Omental fat pad (tissue), 4 donors: ENCODE measurements around the gene TNFRSF12A. TPM values are rescaled to one million over a fixed set of nuclear protein-coding genes. Genes with fewer than 3 reads are reported as not detected.

ENCODE experiments used
- ATAC-seq: fragments of 150-250 bp; one replicate; pipeline ENCODE4 v1.9.1; 2016; ENCODE audit warnings: mild to moderate bottlenecking, moderate library complexity; ENCODE audit not compliant: low FRiP score
- DNase-seq: peaks from one replicate; pipeline ENCODE4 v3.0.0-alpha.2; 2019; ENCODE audit warnings: low spot score
- total RNA-seq, 4 donors: library from RNA; depleted of rRNA; stranded (reverse); fragments of >200 nt; gene quantifications; one replicate each; pipeline ENCODE4 v1.1.0, GENCODE V29; 2016
- TF ChIP-seq, protein P1 (sequence below), 3 donors: fragments of 450-650 bp; IDR thresholded peaks; one replicate each; pipeline ENCODE4 v1.5.1; 2016 to 2017; ENCODE audit warnings: antibody characterized with exemption in 3 of 3, mild to moderate bottlenecking in 3 of 3, moderate library complexity in 2 of 3

TNFRSF12A gene
- total RNA-seq, 4 donors from 2014 or later: 9.0 to 465 (median 94.3) TPM

DNA sequence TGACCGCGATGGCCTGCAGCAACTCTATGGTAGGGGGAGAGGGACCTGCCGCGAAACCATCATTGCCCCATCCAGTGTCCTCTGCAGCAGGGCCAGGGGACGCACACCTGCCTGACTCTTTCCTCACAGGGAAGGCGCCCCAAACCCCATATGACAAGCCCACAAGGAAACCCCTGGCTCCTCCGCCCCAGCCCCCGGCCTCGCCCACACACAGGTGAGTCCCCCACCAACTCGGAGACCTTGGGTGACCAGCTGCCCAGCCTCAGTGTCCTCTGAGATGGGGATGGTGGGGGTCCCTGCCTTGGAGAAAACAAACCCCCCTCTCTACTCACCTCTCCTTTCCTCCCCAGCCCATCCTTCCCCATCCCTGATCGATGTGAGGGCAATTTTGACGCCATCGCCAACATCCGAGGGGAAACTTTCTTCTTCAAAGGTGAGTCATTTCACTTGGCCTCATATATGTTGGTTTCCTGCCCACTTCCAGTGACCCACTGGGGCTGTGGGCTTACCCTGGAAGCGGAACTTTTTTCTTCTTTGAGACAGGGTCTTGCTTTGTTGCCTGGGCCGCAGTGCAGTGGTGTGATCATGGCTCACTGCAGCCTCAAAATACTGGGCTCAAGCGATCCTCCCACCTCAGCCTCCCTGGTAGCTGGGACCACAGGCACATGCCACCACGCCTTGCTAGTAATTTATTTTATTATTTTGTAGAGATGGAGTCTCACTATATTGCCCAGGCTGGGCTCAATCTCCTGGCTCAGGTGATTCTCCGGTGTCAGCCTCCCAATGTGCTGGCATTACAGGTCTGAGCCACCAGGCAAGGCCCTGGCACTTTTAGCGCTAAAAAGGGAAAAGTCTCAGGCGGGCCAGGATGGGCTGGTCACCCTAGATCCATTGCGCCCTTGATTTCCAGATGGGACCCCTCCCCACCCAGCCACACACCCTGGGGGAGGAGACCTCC, 37.3 kb downstream of the TNFRSF12A start:
- no peak for ATAC-seq

DNA sequence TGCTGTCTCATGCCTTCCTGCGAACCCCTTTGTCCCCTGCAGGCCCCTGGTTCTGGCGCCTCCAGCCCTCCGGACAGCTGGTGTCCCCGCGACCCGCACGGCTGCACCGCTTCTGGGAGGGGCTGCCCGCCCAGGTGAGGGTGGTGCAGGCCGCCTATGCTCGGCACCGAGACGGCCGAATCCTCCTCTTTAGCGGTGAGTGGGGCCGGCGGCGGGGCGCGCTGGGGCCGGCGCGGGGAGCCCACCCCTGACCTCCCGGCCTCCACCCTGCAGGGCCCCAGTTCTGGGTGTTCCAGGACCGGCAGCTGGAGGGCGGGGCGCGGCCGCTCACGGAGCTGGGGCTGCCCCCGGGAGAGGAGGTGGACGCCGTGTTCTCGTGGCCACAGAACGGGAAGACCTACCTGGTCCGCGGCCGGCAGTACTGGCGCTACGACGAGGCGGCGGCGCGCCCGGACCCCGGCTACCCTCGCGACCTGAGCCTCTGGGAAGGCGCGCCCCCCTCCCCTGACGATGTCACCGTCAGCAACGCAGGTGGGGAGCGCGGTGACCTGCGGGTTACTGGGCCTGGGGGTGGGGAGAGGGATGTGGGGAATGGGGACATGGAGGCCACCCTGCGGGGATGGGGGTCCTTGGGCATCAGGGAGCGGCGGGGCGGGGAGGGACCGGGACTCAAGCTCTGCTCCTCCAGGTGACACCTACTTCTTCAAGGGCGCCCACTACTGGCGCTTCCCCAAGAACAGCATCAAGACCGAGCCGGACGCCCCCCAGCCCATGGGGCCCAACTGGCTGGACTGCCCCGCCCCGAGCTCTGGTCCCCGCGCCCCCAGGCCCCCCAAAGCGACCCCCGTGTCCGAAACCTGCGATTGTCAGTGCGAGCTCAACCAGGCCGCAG, 38.2 kb downstream of the TNFRSF12A start:
- TF ChIP-seq, protein P1, sequence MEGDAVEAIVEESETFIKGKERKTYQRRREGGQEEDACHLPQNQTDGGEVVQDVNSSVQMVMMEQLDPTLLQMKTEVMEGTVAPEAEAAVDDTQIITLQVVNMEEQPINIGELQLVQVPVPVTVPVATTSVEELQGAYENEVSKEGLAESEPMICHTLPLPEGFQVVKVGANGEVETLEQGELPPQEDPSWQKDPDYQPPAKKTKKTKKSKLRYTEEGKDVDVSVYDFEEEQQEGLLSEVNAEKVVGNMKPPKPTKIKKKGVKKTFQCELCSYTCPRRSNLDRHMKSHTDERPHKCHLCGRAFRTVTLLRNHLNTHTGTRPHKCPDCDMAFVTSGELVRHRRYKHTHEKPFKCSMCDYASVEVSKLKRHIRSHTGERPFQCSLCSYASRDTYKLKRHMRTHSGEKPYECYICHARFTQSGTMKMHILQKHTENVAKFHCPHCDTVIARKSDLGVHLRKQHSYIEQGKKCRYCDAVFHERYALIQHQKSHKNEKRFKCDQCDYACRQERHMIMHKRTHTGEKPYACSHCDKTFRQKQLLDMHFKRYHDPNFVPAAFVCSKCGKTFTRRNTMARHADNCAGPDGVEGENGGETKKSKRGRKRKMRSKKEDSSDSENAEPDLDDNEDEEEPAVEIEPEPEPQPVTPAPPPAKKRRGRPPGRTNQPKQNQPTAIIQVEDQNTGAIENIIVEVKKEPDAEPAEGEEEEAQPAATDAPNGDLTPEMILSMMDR (IDR thresholded peaks at IDR 0.05): no peak
- DNase-seq (no peak), ATAC-seq (peak; percentile 16)

More for the DNA sequence above, 37.3 kb downstream of the TNFRSF12A start:
- no peak for DNase-seq
- TF ChIP-seq, protein P1 (IDR thresholded peaks at IDR 0.05): no peak

DNA sequence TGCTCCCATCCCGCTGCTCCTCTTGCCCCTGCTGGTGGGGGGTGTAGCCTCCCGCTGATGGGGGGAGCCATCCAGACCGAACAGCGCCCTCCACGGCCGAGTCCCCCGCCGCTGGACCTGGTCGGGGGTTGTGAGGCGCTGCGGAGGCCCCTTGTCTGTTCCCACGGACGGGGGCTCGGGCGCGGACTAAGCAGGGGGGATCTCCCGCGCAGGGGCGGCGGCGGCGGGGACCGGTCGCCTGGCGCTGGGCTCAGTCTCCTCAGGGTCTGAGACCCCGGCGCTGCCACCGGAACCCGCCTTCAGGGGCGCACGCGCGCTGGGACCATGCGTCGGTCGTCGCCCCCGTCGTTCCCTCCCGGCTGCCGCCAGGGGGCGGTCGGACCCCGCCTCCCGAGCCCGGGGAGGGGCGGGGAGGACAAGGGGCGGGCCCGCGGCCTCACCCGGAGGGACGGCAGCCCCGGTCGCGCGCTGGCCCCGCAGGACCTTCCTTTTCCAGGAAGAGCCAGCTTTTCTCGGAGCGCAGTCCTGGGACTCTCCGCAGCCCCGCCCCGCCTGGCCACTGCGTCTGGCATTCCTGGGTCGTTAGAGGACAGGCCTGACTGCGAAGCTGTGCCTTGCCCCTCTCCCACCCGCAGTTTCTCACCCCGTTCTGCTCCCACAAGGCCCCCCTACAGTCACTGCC, 39.0 kb downstream of the TNFRSF12A start:
- peak; percentile 91 for ATAC-seq
- TF ChIP-seq, protein P1 (IDR thresholded peaks at IDR 0.05): peak in 2 of 3 donors; percentile 86 to 97
- DNase-seq: peak; percentile 42

DNA sequence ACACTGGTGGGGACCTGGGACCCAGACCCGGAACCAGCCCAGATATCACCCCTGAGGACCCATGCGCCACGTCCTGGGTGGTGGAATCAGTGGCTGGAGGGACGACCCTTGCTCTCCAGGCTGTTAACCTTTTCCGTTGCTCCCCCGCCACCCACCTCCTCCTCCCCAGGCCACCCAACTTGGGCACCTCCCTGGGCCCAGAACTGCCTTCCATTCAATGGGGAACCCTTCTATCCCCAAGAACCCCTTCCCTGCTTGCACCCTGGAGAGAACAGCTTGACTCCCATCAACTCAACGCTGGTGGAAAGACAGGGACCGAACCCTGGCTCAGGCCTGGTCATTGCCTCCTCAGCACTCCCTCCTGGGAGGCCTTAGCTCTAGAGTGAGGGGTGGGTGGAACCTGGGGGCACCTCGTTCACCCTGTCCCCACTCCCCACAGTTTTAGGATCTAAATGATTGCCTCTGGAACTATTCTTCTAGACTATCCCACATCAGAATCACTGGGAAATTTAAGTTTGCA, 39.6 kb downstream of the TNFRSF12A start:
- TF ChIP-seq, protein P1 (IDR thresholded peaks at IDR 0.05): no peak
- ATAC-seq: peak; percentile 5

DNA sequence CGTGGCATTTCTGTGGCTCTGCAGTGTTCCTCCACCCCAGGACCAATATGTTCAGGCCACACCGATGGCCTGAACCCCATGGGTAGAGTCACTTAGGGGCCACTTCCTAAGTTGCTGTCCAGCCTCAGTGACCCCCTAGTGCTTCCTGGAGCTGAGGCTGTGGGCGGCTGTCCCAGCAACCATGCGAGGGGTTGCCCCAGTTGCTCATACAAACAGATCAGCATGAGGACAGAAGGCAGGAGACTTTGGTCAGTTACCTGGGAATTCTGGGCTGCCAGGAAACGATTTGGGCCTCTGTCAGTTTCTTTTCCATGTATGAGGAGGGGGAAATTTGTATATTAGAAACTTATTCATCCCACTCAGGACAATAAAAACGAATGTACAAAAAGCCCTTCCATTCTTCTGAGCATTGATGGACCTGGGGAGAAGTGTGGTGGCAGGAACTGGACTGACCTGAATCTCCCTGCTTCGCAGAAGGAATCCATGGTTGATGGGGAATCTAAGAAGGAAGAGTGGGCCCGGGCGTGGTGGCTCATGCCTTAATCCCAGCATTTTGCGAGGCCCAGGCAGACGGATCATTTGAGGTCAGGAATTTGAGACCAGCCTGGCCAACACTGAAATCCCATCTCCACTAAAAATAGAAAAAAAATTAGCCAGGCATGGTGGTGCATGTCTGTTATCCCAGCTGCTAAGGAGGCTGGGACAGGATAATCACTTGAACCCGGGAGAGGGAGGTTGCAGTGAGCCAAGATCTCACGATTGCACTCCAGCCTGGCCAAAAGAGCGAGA, 40.4 kb downstream of the TNFRSF12A start:
- TF ChIP-seq, protein P1 (IDR thresholded peaks at IDR 0.05): no peak
- ATAC-seq (no peak), DNase-seq (no peak)

More for the DNA sequence above, 39.6 kb downstream of the TNFRSF12A start:
- no peak for DNase-seq
